HepG2 (cell line): ENCODE measurements around the gene WLS. TPM values are rescaled to one million over a fixed set of nuclear protein-coding genes. Genes with fewer than 3 reads are reported as not detected.
A peak's percentile ranks its signal among the peaks of the same experiment; 100 is the strongest.

Source experiments
- ATAC-seq: fragments of 200-7000 bp; cut with Tn5 transposase; 3 replicates; pipeline ENCODE4 v1.9.1; 2020; ENCODE audit warnings: mild to moderate bottlenecking, moderate library complexity
- BruUV-seq: library from RNA; stranded (reverse); fragments of 400-500 nt; replicated peaks from 2 replicates; lab custom pipeline; 2021; lab: Mats Ljungman, UMichigan
- CTCF ChIA-PET: fragments of 300-600 bp; formaldehyde crosslinking; extraction: SDS; loops from one replicate; lab custom pipeline; 2021; ENCODE audit warnings: low total read pairs, inconsistent platforms, low intra/inter-chr PET ratio; lab: Yijun Ruan, JAX
- POLR2A ChIA-PET: fragments of 350-600 bp; sonication (Branson Sonifier 250); formaldehyde crosslinking; loops from one replicate; lab custom pipeline; 2020; ENCODE audit warnings: antibody characterized with exemption, inconsistent platforms; lab: Yijun Ruan, JAX
- DNase-seq: peaks from one replicate; pipeline ENCODE4 v3.0.0-alpha.2; 2015; ENCODE audit warnings: low spot score
- FAIRE-seq: peaks from 3 replicates; lab custom pipeline; 2011; peaks lifted over from hg19 to GRCh38; lab: Jason Lieb, UNC
- H2AFZ ChIP-seq: one replicate; pipeline ENCODE4 v1.6.1; 2011; ENCODE audit warnings: low read length, inconsistent platforms
- H3K27ac ChIP-seq: fragments of 300-600 bp; 3 replicates; pipeline ENCODE4 v1.8.0; 2011; ENCODE audit warnings: mixed run types, mild to moderate bottlenecking, mixed read lengths, low read length, inconsistent platforms; ENCODE audit not compliant: insufficient read depth; ENCODE audit errors: extremely low read length
- H3K27me3 ChIP-seq, 2 experiments: fragments of 200-600 bp in 1 of 2; 2 replicates in 1 of 2; 3 replicates in 1 of 2; pipeline versions ENCODE4 v1.6.0 to v1.8.0; 2011; ENCODE audit warnings: low read length in 2 of 2, mild to moderate bottlenecking in 2 of 2, moderate library complexity in 2 of 2, inconsistent platforms in 1 of 2; ENCODE audit not compliant: insufficient read depth in 2 of 2, control insufficient read depth in 1 of 2
- H3K36me3 ChIP-seq, 2 experiments: fragments of 200-600 bp in 1 of 2; replicated peaks in 1 of 2; 2 replicates in 1 of 2; 3 replicates in 1 of 2; pipeline versions ENCODE4 v1.5.1 to v1.8.0; 2011; ENCODE audit warnings: low read length in 2 of 2, inconsistent platforms in 1 of 2; ENCODE audit not compliant: insufficient read depth in 2 of 2, control insufficient read depth in 1 of 2
- H3K4me1 ChIP-seq: 2 replicates; pipeline ENCODE4 v1.5.1; 2012; ENCODE audit warnings: low read length, inconsistent platforms; ENCODE audit not compliant: insufficient read depth
- H3K4me2 ChIP-seq: 2 replicates; pipeline ENCODE4 v1.6.0; 2011; ENCODE audit warnings: low read depth, low read length, inconsistent platforms
- H3K4me3 ChIP-seq, 3 experiments: fragments of 200-600 bp in 1 of 3; sonication (generic), shearing (Covaris generic) in 1 of 3; replicated peaks in 1 of 3; 2 replicates each; pipeline ENCODE4 v1.5.1; 2011 to 2016; ENCODE audit warnings: low read length in 3 of 3, inconsistent platforms in 2 of 3, low read depth in 2 of 3, mild to moderate bottlenecking in 2 of 3, control low read depth in 1 of 3, mixed read lengths in 1 of 3; ENCODE audit not compliant: insufficient read depth in 1 of 3
- H3K79me2 ChIP-seq: one replicate; pipeline ENCODE4 v1.6.1; 2011; ENCODE audit warnings: low read length, inconsistent platforms; ENCODE audit not compliant: insufficient read depth
- H3K9ac ChIP-seq: 2 replicates; pipeline ENCODE4 v1.6.0; 2011; ENCODE audit warnings: mild to moderate bottlenecking, low read depth, low read length, inconsistent platforms; ENCODE audit not compliant: insufficient read depth
- H3K9me3 ChIP-seq: 2 replicates; pipeline ENCODE4 v1.5.1; 2012; ENCODE audit warnings: mild to moderate bottlenecking, low read length
- H4K20me1 ChIP-seq: 2 replicates; pipeline ENCODE4 v1.6.0; 2011; ENCODE audit warnings: inconsistent platforms, mild to moderate bottlenecking, low read length, moderate library complexity; ENCODE audit not compliant: insufficient read depth
- ARNTL ChIP-seq: sonication (generic); formaldehyde crosslinking; IDR thresholded peaks from 2 replicates; pipeline ENCODE4 v1.4.0; 2020; ENCODE audit warnings: mild to moderate bottlenecking, missing genetic modification reagents
- CENPX ChIP-seq: sonication (generic); formaldehyde crosslinking; IDR thresholded peaks from 2 replicates; pipeline ENCODE4 v1.9.0; 2021; ENCODE audit warnings: mild to moderate bottlenecking, missing genetic modification reagents, moderate library complexity
- CTCF ChIP-seq: sonication (generic); formaldehyde crosslinking; IDR thresholded peaks from 2 replicates; pipeline ENCODE4 v1.5.0; 2020; ENCODE audit warnings: mild to moderate bottlenecking, missing genetic modification reagents, moderate library complexity
- FOXC1 ChIP-seq: sonication (generic); formaldehyde crosslinking; IDR thresholded peaks from 2 replicates; pipeline ENCODE4 v1.8.0; 2022; ENCODE audit warnings: mild to moderate bottlenecking, missing genetic modification reagents, borderline replicate concordance
- RAD21 ChIP-seq: fragments of 450-650 bp; formaldehyde crosslinking; IDR thresholded peaks from 2 replicates; pipeline ENCODE4 v1.5.0; 2020; ENCODE audit warnings: mild to moderate bottlenecking
- RFX3 ChIP-seq: IDR thresholded peaks from 2 replicates; pipeline ENCODE4 v1.6.1; 2016; ENCODE audit warnings: missing biosample characterization, missing genetic modification reagents
- SRF ChIP-seq: IDR thresholded peaks from 2 replicates; pipeline ENCODE4 v1.6.1; 2011; ENCODE audit warnings: mild to moderate bottlenecking, low read depth, low read length, moderate library complexity
- STAG1 ChIP-seq: sonication (generic); formaldehyde crosslinking; IDR thresholded peaks from 2 replicates; pipeline ENCODE4 v1.4.0; 2020; ENCODE audit warnings: missing genetic modification reagents
- ZBTB46 ChIP-seq: sonication (generic); formaldehyde crosslinking; IDR thresholded peaks from 2 replicates; pipeline ENCODE4 v1.4.0; 2020; ENCODE audit warnings: mild to moderate bottlenecking, missing genetic modification reagents, borderline replicate concordance
- ZNF614 ChIP-seq: IDR thresholded peaks from 2 replicates; pipeline ENCODE4 v1.6.1; 2018; ENCODE audit warnings: missing biosample characterization, missing genetic modification reagents, inconsistent platforms, borderline replicate concordance
- ZNF710 ChIP-seq: sonication (generic); formaldehyde crosslinking; IDR thresholded peaks from 2 replicates; pipeline ENCODE4 v1.5.0; 2020; ENCODE audit warnings: mild to moderate bottlenecking, missing genetic modification reagents, borderline replicate concordance
- ZNF883 ChIP-seq: sonication (generic); formaldehyde crosslinking; IDR thresholded peaks from 2 replicates; pipeline ENCODE4 v1.5.1; 2020; ENCODE audit warnings: mild to moderate bottlenecking, missing genetic modification reagents; ENCODE audit errors: not compliant biosample characterization
- ZZZ3 ChIP-seq: sonication (generic); formaldehyde crosslinking; IDR thresholded peaks from 2 replicates; pipeline ENCODE4 v1.4.0; 2020; ENCODE audit warnings: missing genetic modification reagents, mild to moderate bottlenecking, borderline replicate concordance
- WGBS: methylation state at CpG from one replicate; pipeline ENCODE4 v1.1.6; 2017; ENCODE audit warnings: low lambda C conversion rate; 5-methylcytosine and 5-hydroxymethylcytosine counted together
- in situ Hi-C: cut with HindIII; loops from 2 replicates; pipeline ENCODE4 v1.10.0; 2017; ENCODE audit warnings: low pct_unique_long_range_greater_than_20kb; ENCODE audit not compliant: extremely low pct_ligation_motif_present
- intact Hi-C: fragments of 100-400 bp; cut with micrococcal nuclease; formaldehyde crosslinking; loops from one replicate; pipeline ENCODE4 v1.10.0; 2022; ENCODE audit not compliant: unreplicated experiment
- polyA plus RNA-seq, 8 experiments: library from polyadenylated mRNA; depleted of rRNA in 3 of 8; stranded (reverse) in 7 of 8; unstranded in 1 of 8; fragments of >200 nt; fragmentation: Illumina TruSeq in 4 of 8; extraction: Trizol in 4 of 8; gene quantifications; 2 replicates each; pipeline versions ENCODE4 v1.2.1 to v1.2.3, GENCODE V29; 2011 to 2016; ENCODE audit warnings: low read depth in 4 of 8, missing spikeins in 1 of 8, mixed read lengths in 1 of 8; ENCODE audit not compliant: insufficient read depth in 1 of 8
- total RNA-seq, 5 experiments: library from RNA; depleted of rRNA; stranded (reverse); fragments of >200 nt; fragmentation: Illumina TruSeq; extraction: Trizol; gene quantifications; 2 replicates each; pipeline ENCODE4 v1.2.3, GENCODE V29; 2016; ENCODE audit warnings: low read depth in 1 of 5

The WLS gene
- total and polyA plus RNA-seq, 2 of the 13 experiments (the other 11 are each of a cell fraction or from before 2014, with no cell fraction given) = not detected

- no peaks in the 10 kb centered on the region for H3K79me2 ChIP-seq
- peak; percentile 95 for FAIRE-seq
- intact Hi-C loops (loop anchor here (1.0 kb wide), 4 partner anchors 201 to 1617 kb away; no protein-coding TSS in a partner anchor), in situ Hi-C loops (loop anchor here (5.0 kb wide), 1 partner anchor 202 kb away; no protein-coding TSS in a partner anchor)
- H3K27me3 ChIP-seq = peaks cover 0 to 7% of the 10 kb centered on the region in 2 experiments; a peak in 3 of 5 replicates
- no peak overlapping the region for H3K4me3 ChIP-seq
- no peaks in the 10 kb centered on the region for H4K20me1 ChIP-seq
- H3K36me3 ChIP-seq = no peaks in the 10 kb centered on the region
- WGBS = 52% methylated on average over 7 of the region's 7 CpGs
- ChIA-PET POLR2A (interaction anchor here (1.4 kb wide), 1 partner anchor 201 kb away, joined by 5 read pairs; no protein-coding TSS in a partner anchor), CTCF (interaction anchor here (1.8 to 3.1 kb wide), 3 partner anchors 201 to 1617 kb away, joined by 6 to 33 read pairs (median 17); no protein-coding TSS in a partner anchor)
- no TSS peak for BruUV-seq
- no peak overlapping the region for H2AFZ ChIP-seq
- peaks cover 8% of the 10 kb centered on the region for H3K4me1 ChIP-seq
- peak; percentile 78 for ATAC-seq
- H3K4me2 ChIP-seq = no peak overlapping the region
- no peak overlapping the region for H3K9ac ChIP-seq
- no peaks in the 10 kb centered on the region for H3K9me3 ChIP-seq
- DNase-seq = peak; percentile 60
- no peak overlapping the region for H3K27ac ChIP-seq
- TF ChIP-seq FOXC1 (CRISPR knock-in tag) = no peak
- TF ChIP-seq SRF = peak; percentile 58; the same call in 1 of the 2 replicates
- no peak for TF ChIP-seq ZNF710 (CRISPR knock-in tag)
- TF ChIP-seq STAG1 (CRISPR knock-in tag) = peak; percentile 89
- no peak for TF ChIP-seq RFX3 (CRISPR knock-in tag)
- TF ChIP-seq ARNTL (CRISPR knock-in tag) = no peak
- TF ChIP-seq ZZZ3 (CRISPR knock-in tag) = no peak
- TF ChIP-seq CTCF (CRISPR knock-in tag) = peak; percentile 86
- TF ChIP-seq ZBTB46 (CRISPR knock-in tag) = no peak
- peak; percentile 66 for TF ChIP-seq RAD21
- no peak for TF ChIP-seq ZNF883
- no peak for TF ChIP-seq CENPX (CRISPR knock-in tag)
- TF ChIP-seq ZNF614 = no peak
Measured at GRCh38 chr1:68120136-68120791, 112.1 kb downstream of the WLS start.
